ENCODE results near the gene SCYL1.

- no peak for TF ChIP-seq CTCF (conservative IDR thresholded peaks at IDR 0.05; ENCODE audit: low read depth in 2 of 2)
- no peak for TF ChIP-seq POLR2AphosphoS5 (IDR thresholded peaks at IDR 0.05; ENCODE audit: low read depth)
- TF ChIP-seq EZH2 (IDR thresholded peaks at IDR 0.05; ENCODE audit: low read depth, unreplicated experiment): no peak
- TF ChIP-seq STAT1 (IDR thresholded peaks at IDR 0.05; ENCODE audit: unreplicated experiment): no peak
- TF ChIP-seq EZH2phosphoT487 (IDR thresholded peaks at IDR 0.05; ENCODE audit: unreplicated experiment): no peak
- no peak for TF ChIP-seq JUNB (IDR thresholded peaks at IDR 0.05; ENCODE audit: unreplicated experiment)
- TF ChIP-seq REST (IDR thresholded peaks at IDR 0.05; ENCODE audit: unreplicated experiment): no peak
- no peak for TF ChIP-seq NANOG (IDR thresholded peaks at IDR 0.05; ENCODE audit: borderline replicate concordance)
These were observed 38.1 kb upstream of the SCYL1 start for GRCh38 chr11:65486570-65487466.
